Activated gamma-delta T cell treated with Interleukin-2 at 50 U/mL for 16 hours (primary cell): ENCODE data around the gene WDR35.

Source experiments
- DNase-seq: peaks from one replicate; pipeline ENCODE4 v3.0.0-alpha.2; 2020

Gene WDR35

GRCh38 chr2:19866771-19867170, 123.1 kb downstream of the WDR35 start:
- DNase-seq: no peak

GRCh38 chr2:19865151-19865550, 124.8 kb downstream of the WDR35 start:
- no peak for DNase-seq

- DNase-seq: no peak
Observed at GRCh38 chr2:19864381-19864780, 125.5 kb downstream of the WDR35 start.

- peak; percentile 65 for DNase-seq
Observed at GRCh38 chr2:19863303-19864041, 126.4 kb downstream of the WDR35 start.

GRCh38 chr2:19861813-19862212, 128.1 kb downstream of the WDR35 start:
- DNase-seq: no peak
